GM12891 (cell line): ENCODE measurements around the gene JUP.

ENCODE experiments used
- POLR2A ChIP-seq: IDR thresholded peaks from 2 replicates; pipeline ENCODE4 v1.6.1; 2011; ENCODE audit warnings: low read depth, low read length, control low read depth
- SPI1 ChIP-seq: IDR thresholded peaks from 2 replicates; pipeline ENCODE4 v1.6.1; 2011; ENCODE audit warnings: low read depth, low read length, control low read depth
- TAF1 ChIP-seq: IDR thresholded peaks from 2 replicates; pipeline ENCODE4 v1.6.1; 2011; ENCODE audit warnings: low read depth, low read length, control low read depth

DNA sequence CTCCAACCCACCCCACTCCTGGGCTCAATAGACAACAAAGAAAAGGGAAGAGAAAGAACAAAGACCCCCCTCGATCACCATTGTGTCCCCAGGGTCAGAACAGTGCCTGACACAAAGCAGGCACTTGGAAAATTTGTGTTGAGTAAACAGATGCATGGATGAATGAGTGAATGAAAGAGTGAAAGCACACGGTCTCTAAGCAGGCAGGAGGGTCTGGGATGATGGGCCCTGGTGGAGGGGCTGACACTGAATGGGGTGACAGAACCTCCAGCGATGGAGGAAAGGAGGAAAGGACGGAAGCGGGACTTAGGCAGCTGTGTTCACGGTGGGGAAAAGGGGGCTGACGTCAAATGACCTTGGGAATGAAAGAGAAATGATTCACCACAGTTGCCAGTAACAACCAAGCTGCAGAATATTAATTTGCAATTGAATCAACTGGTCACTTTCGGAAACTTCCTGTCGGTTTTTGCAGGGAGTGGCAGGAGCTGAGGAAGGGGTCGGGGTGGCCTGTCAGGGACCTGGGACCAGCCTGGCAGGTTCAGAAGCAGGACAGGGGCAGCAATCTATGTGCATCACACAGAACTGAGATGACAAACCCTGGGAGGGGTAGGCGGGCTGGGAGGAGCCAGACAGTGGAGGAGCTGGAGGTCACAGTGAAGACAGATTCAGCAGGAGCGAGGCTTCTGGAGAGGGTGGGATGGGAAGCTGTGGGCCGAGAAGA lies 81.1 kb downstream of the JUP start:
- TF ChIP-seq POLR2A (no peak), SPI1 (no peak), TAF1 (no peak)
